ENCODE results near the gene NINJ1.
A peak's percentile ranks its signal among the peaks of the same experiment; 100 is the strongest.
"Not testable (repeated sequence)": the region's sequence is repeated elsewhere in the genome, so short reads cannot be mapped to it uniquely, and the experiment has no call there.

The NINJ1 gene

GRCh38 chr9:93119703-93119952 is 14.4 kb downstream of the NINJ1 start:
- DNase-seq (ENCODE audit: low read depth in 2 of 2): no peak

DNA sequence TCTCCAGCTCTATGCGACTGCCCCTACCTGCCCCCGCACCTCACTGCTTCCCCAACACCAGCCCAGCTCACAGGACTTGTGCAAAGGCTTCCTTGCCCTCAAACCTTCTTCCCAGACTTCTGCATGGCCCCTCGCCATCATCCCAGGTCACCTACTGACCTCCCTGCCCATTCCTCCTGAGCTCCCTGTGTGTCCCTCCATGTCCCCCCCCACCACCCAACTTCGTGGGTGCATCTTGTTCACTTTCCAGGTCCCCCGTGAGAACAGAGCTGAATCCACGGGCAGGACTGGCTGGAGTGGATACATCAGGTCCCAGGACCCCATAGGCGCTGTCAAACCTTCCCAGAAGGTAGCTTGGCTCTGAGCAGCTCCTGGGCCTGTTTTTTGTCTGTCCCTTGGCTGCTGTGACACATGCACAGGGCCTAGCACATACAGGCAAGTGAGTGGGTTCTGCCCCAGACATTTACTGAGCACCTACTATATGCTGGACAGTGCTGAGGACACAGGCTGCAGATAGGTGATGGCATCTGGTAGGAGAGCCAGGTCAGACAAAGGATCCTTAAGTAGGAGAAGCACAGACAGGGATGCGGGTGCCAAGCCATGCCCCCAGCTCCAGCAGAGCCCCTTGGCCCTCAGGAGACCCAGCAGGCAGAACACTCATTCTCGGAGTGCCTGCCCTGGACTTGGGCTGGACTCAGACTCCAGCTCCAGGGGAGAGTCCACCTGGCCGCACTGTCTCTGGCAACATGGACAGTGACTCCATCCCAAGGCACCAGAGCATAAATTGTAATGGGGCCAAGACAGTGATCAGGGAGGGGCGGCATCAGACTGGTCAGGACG is 15.0 kb downstream of the NINJ1 start:
- no peak for DNase-seq (ENCODE audit: low read depth in 2 of 2)

DNA sequence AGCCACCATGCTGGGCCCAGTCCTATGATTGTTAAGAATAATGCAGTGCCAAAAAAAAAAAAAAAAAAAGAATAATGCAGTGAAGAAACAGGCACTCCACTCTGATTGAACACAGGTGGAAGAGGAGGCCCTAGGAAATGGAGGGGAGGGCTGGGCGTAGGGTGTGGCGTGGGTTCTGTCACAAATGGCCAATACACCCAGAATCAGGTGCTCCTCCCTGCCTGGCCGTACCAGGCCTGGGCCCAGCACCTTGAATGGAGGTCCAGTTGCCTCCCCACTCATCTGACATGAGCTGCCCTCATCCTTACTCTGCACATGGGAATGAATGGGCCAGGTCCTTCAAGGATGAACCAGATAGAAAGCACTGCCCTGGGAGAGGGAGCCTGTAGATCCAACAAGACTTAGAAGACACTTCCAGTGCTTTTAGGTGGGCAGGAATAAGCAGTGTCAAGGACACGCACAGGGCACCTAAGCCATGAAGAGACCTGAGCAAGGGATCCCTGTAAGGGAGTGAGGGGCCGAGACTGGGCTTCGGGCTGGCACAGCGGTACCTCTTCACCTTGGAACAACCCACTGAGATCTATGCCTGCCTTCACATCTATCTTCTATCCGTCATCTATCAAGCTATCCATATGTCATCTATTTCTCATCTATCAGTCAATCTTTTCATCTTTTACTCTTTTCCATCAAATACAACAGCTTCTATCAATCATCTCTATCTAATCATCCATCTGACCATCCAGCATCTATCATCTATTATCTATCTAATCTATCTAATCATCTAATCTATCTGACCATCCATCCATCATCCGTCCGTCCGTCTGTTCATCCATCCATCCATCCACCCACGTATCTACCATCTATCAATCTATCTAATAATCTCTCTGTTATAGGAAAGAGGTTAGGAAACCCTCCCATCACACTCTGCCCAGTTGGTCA is 15.9 kb downstream of the NINJ1 start:
- DNase-seq (ENCODE audit: low read depth in 2 of 2): no peak

GRCh38 chr9:93117521-93117920 is 16.5 kb downstream of the NINJ1 start:
- DNase-seq (ENCODE audit: low read depth in 2 of 2): not testable (repeated sequence)

GRCh38 chr9:93116072-93116961 is 17.7 kb downstream of the NINJ1 start:
- no peak for DNase-seq (ENCODE audit: low read depth in 2 of 2)

DNA sequence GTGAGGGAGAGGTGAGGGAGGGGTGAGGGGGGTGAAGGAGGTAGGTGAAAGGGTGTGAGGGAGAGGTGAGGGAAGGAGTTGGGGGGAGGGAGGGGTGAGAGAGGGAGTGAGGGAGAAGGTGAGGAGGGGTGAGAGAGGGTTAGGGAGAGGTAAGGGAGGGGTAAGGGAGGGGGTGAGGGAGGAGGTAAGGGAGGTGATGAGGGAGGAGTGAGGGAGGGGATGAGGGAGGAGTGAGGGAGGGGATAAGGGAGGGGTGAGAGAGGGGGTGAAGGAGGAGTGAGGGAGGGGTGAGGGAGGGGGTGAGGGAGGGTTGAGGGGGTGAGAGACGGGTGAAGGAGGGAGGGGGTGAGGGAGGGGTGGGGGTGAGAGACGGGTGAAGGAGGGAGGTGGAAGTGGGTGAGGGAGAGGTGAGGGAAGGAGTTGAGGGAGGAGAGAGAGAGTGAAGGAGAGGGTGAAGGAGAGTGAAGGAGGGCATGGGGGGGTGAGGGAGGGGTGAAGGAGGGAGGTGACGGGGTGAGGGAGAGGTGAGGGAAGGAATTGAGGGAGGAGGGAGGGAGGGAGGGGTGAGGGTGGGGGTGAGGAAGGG is 18.5 kb downstream of the NINJ1 start:
- DNase-seq (ENCODE audit: low read depth in 2 of 2): no peak

DNA sequence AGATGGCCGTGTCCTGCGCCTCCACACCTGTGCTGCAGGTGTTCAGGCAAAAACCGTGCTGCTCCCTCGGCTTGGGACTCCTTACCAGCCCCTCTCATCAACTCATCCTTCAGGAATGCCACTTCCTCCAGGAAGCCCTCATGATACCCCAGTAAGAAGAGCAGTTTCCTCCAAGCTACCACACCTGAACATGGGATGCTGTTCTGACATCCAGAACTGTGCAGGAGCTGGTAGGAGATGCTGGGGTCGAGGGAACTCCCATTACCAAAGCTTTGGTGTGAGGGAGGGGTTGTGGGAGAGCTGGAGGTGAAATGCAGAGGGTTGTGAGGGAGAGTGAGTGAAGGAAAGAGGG is 19.1 kb downstream of the NINJ1 start:
- DNase-seq (ENCODE audit: low read depth in 2 of 2): no peak

- no peak for DNase-seq (ENCODE audit: low read depth in 2 of 2)
Measured at GRCh38 chr9:93114169-93114983, 19.7 kb downstream of the NINJ1 start.

GRCh38 chr9:93112864-93113389 is 21.1 kb downstream of the NINJ1 start:
- no peak for DNase-seq (ENCODE audit: low read depth in 2 of 2)

DNA sequence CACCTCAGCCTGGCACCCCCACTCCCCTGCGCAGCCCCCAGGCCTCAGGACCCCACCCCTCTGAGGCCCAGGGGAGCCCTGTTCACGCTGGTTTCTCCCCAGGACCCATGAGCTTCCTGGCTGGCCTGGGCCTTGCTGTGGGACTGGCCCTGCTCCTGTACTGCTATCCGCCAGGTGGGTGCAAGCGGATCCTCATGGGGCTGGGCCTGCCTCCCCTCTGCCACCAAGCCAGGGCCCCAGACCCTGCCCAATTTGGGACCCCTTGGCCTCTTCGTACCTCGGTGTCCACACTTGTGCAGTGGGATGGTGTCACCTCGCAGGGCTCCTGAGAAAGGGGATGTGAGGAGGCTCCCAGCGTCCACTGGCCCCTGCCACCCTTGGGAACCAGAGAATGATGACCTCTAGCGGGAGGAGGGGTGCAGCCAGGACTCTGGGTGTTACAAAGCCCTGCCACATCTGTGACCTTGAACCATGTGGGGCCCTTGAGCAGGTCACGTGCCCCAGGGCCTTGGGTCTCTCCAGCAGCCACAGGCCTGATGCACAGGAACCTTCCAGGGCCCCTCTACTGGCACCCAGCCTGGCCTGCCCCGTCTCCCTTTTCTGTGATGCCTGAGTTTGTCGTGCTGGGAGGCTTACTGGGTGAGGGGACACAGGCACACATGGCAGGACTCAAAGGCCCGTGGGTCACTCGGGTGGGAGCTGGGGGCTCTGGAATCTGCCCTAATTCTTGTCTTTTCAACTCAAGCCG is 21.8 kb downstream of the NINJ1 start:
- DNase-seq (ENCODE audit: low read depth in 2 of 2): no peak

- no peak for DNase-seq (ENCODE audit: low read depth in 2 of 2)
Measured at GRCh38 chr9:93111371-93112115, 22.5 kb downstream of the NINJ1 start.

- DNase-seq (ENCODE audit: low read depth in 2 of 2): no peak
Measured at GRCh38 chr9:93111001-93111370, 23.1 kb downstream of the NINJ1 start.

DNA sequence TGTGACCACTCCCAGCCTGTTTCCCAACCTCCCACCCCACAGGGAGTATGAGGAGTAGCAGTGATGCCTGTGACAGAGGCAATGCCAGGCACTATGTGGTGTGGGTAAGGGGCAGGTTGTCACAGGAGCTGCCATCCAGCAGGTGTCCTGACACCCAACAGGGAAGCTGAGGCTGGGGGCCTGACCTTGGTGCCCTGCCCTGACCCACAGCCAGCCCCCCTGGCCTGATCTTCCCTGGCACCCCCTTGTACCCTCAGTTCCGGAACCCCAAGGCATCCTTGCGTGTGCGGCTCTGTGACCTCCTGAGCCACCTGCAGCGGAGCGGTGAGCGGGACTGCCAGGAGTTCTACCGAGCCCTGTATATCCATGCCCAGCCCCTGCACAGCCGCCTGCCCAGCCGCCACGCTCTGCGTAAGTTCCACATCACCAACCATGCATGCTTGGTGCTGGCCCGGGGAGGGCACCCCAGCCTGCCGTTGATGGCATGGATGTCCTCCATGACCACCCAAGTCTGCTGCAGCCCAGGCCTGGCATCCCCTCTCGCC is 23.7 kb downstream of the NINJ1 start:
- DNase-seq (ENCODE audit: low read depth in 2 of 2): no peak

- peak in 1 of 2 experiments; percentile 29 for DNase-seq (ENCODE audit: low read depth in 2 of 2)
Measured at GRCh38 chr9:93108291-93109041, 25.6 kb downstream of the NINJ1 start.

- DNase-seq (ENCODE audit: low read depth in 2 of 2): no peak
Measured at GRCh38 chr9:93107825-93108161, 26.3 kb downstream of the NINJ1 start.

- no peak for DNase-seq (ENCODE audit: low read depth in 2 of 2)
Measured at GRCh38 chr9:93107151-93107824, 26.8 kb downstream of the NINJ1 start.

DNA sequence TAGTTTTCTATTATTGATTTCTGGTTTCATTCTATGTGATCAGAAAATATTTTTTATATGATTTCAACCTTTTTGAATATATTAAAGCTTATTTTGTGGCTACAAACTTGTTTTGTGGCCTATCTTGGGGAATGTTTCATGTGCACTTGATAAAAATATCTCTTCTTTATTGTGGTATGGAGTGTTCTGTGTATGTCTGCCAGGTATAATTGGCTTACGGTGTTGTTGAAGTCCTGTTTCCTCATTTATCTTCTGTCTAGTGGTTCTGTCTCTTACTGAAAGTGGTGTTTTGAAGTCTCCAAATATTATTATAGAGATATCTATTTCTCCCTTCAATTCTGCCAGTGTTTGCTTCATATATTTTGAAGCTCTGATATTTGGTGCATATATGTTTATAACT is 28.4 kb downstream of the NINJ1 start:
- no peak for DNase-seq (ENCODE audit: low read depth in 2 of 2)

DNA sequence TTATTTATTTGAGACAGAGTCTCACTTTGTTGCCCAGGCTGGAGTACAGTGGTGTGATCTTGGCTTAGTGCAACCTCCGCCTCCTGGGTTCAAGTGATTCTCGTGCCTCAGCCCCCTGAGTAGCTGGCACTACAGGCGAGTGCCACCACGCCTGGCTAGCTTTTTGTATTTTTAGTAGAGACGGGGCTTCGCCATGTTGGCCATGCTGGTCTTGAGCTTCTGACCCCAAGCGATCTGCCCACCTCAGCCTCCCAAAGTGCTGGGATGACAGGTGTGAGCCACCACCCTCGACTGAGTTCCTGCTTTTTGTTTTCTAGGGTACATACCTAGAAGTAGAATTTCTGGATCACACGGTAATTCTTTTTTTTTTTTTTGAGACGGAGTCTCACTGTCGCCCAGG is 33.0 kb downstream of the NINJ1 start:
- not testable (repeated sequence) for DNase-seq (ENCODE audit: low read depth in 2 of 2)

Data from stimulated activated CD4-positive, alpha-beta T cell treated with anti-CD3 and anti-CD28 coated beads, Interleukin-12 subunit alpha, Interleukin-12 subunit beta, amount 100 ng/mL, for 24 hours (primary cell).